Tibial artery (tissue), 4 donors: ENCODE results near the gene RANGRF.
A peak's percentile ranks its signal among the peaks of the same experiment; 100 is the strongest.
"Not testable (repeated sequence)": the region's sequence is repeated elsewhere in the genome, so short reads cannot be mapped to it uniquely, and the experiment has no call there.

Source experiments
- DNase-seq, 2 donors: peaks; one replicate each; pipeline ENCODE4 v3.0.0-alpha.2; 2019
- H3K27ac ChIP-seq, 2 donors: fragments of 200-600 bp; sonication (generic) in 1 of 2; 1 replicate in 1 of 2; 2 replicates in 1 of 2; pipeline ENCODE4 v1.5.1; 2018 to 2019; ENCODE audit warnings: mild to moderate bottlenecking in 1 of 2
- H3K27me3 ChIP-seq, 2 donors: fragments of 200-600 bp; sonication (generic) in 1 of 2; one replicate each; pipeline versions ENCODE4 v1.5.1 to v1.6.0; 2016 to 2019
- H3K36me3 ChIP-seq, 3 donors: fragments of 200-600 bp; sonication (generic) in 2 of 3; one replicate each; pipeline ENCODE4 v1.5.1; 2016 to 2019; ENCODE audit warnings: mild to moderate bottlenecking in 2 of 3
- H3K4me1 ChIP-seq, 4 donors: fragments of 200-600 bp; sonication (generic) in 2 of 4; 1 replicate in 3 of 4; 2 replicates in 1 of 4; pipeline ENCODE4 v1.5.1; 2016 to 2019
- H3K4me3 ChIP-seq, 2 donors: fragments of 200-600 bp; sonication (generic) in 1 of 2; 1 replicate in 1 of 2; 2 replicates in 1 of 2; pipeline ENCODE4 v1.5.1; 2018 to 2019; ENCODE audit warnings: mild to moderate bottlenecking in 2 of 2
- H3K9me3 ChIP-seq, 3 donors: fragments of 200-600 bp; sonication (generic) in 1 of 3; one replicate each; pipeline ENCODE4 v1.5.1; 2016 to 2019
- intact Hi-C: fragments of 100-400 bp; cut with DNase I; formaldehyde crosslinking; loops from one replicate; pipeline ENCODE4 v1.15.0; 2023; ENCODE audit warnings: low total_unique reads
- TF ChIP-seq, protein P1 (sequence below), 2 experiments: fragments of 200-600 bp in 1 of 2; fragments of 450-650 bp in 1 of 2; IDR thresholded peaks; one replicate each; pipeline ENCODE4 v1.5.1; 2017 to 2019; ENCODE audit warnings: antibody characterized with exemption in 2 of 2, mild to moderate bottlenecking in 1 of 2, moderate library complexity in 1 of 2

The RANGRF gene

DNA sequence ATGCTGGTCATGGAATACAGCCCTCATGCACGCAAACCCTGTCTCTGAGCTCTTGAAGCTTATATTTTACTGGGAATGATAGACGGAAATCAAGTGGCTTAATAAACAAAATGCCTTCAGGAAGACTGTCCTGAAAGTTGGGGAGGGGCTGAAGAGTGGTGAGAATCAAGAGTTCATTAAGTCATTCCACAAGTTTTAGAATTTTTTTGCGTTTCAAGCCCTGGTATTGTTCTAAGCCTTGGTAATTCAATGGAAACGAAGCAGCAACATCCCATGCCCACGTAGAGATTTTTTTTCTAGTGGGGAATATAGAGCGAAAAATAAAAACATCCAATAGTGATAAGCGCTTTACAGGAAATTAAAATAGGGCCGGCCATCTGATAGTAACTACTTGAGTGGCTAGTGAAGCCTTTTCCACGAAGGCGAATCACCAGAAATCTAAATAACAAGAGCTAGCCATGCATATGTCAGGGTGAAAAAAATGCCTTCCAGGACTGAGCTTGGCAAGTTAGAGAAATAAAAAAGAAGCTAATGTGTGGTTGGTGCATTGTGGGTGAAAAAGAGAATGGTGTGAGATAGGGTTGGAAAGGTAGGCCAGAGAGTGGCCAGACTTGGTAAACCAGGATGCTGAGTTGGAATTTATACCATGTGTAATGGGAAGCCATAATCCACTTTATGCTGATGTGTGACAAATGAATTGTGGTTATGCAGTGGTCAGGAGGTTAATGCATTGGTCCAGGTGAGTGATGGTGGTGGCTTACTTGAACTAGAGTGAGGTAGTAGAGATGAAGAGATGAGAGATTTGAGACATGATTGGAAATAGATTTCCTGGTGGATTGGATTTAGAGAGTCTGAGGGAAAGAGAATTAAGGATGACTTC is 38.6 kb upstream of the RANGRF start:
- peaks cover 0 to 18% (median 10%) of the 10 kb centered on the region in 4 donors for H3K4me1 ChIP-seq
- H3K36me3 ChIP-seq: peaks cover 0 to 16% (median 12%) of the 10 kb centered on the region in 3 donors
- no peak for DNase-seq
- no peaks in the 10 kb centered on the region for H3K27me3 ChIP-seq
- no peaks in the 10 kb centered on the region for H3K9me3 ChIP-seq
- intact Hi-C loops: loop anchor here (5.0 kb wide), 1 partner anchor 42 kb away; no protein-coding TSS in a partner anchor
- H3K27ac ChIP-seq: peak overlapping the region; percentile 95 to 96
- peak overlapping the region; percentile 62 to 86 for H3K4me3 ChIP-seq
- TF ChIP-seq, protein P1, sequence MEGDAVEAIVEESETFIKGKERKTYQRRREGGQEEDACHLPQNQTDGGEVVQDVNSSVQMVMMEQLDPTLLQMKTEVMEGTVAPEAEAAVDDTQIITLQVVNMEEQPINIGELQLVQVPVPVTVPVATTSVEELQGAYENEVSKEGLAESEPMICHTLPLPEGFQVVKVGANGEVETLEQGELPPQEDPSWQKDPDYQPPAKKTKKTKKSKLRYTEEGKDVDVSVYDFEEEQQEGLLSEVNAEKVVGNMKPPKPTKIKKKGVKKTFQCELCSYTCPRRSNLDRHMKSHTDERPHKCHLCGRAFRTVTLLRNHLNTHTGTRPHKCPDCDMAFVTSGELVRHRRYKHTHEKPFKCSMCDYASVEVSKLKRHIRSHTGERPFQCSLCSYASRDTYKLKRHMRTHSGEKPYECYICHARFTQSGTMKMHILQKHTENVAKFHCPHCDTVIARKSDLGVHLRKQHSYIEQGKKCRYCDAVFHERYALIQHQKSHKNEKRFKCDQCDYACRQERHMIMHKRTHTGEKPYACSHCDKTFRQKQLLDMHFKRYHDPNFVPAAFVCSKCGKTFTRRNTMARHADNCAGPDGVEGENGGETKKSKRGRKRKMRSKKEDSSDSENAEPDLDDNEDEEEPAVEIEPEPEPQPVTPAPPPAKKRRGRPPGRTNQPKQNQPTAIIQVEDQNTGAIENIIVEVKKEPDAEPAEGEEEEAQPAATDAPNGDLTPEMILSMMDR (IDR thresholded peaks at IDR 0.05): no peak

DNA sequence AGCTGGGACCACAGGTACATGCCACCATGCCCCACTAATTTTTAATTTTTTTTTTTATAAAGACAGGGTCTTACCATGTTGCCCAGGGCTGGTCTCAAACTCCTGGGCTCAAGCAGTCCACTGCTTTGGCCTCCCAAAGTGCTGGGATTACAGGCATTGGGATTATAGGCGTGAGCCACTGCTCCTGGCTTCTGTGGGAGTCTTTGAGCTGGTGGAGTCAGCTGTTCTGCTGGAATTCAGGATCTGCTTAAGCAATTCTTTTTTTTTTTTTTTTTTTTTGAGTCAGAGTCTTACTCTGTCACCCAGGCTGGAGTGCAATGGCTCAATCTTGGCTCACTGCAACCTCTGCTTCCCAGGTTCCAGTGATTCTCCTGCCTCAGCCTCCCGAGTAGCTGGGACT is 37.1 kb upstream of the RANGRF start:
- DNase-seq, H3K27me3 ChIP-seq, H3K27ac ChIP-seq, intact Hi-C loops, H3K9me3 ChIP-seq, H3K4me3 ChIP-seq: not testable (repeated sequence)
- peaks cover 0 to 15% (median 8%) of the 10 kb centered on the region in 4 donors for H3K4me1 ChIP-seq
- H3K36me3 ChIP-seq: peaks cover 0 to 28% (median 22%) of the 10 kb centered on the region in 3 donors

DNA sequence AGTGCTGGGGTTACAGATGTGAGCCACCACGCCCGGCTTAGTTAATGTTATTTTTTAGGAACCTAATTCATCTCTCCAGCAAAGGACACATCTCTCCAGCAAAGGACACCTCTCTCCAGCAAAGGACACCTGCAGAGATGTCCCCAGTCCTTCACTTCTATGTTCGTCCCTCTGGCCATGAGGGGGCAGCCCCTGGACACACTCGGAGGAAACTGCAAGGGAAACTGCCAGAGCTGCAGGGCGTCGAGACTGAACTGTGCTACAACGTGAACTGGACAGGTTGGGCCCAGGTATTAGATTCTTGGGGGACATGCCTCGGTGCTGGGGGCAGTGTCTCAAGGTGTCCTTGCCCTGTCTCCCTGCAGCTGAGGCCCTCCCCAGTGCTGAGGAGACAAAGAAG is 34.7 kb upstream of the RANGRF start:
- Histone ChIP-seq H3K9me3 (no peaks in the 10 kb centered on the region), H3K4me1 (peaks cover 0 to 7% (median 6%) of the 10 kb centered on the region in 4 donors), H3K4me3 (no peak overlapping the region), H3K36me3 (peaks cover 7 to 52% (median 46%) of the 10 kb centered on the region in 3 donors), H3K27me3 (no peaks in the 10 kb centered on the region), H3K27ac (no peak overlapping the region)
- TF ChIP-seq, protein P1 (IDR thresholded peaks at IDR 0.05): no peak
- intact Hi-C loops: no loop called here
- DNase-seq: no peak

DNA sequence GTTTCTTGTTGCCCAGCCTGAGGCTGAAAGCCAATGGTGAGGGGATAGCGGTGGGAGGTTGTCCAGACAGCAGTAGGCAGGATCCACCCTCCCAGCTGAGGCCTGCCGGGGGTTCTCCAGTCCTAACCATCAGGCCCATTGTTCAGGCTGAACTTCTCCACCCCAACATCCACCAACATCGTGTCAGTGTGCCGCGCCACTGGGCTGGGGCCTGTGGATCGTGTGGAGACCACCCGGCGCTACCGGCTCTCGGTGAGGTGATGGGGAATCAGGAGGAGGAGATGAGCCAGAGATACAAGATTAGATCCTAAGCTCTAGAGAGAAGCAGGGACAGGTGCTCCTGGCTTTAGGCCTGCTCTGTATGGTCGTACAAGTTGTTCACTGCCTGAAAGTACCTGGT is 33.6 kb upstream of the RANGRF start:
- no peak for DNase-seq
- peaks cover 7 to 62% (median 47%) of the 10 kb centered on the region in 3 donors for H3K36me3 ChIP-seq
- H3K9me3 ChIP-seq: no peaks in the 10 kb centered on the region
- no peaks in the 10 kb centered on the region for H3K27me3 ChIP-seq
- intact Hi-C loops: no loop called here
- no peak overlapping the region for H3K4me3 ChIP-seq
- TF ChIP-seq, protein P1 (IDR thresholded peaks at IDR 0.05): no peak
- H3K27ac ChIP-seq: no peak overlapping the region
- peaks cover 0 to 2% (median under 1%) of the 10 kb centered on the region in 4 donors for H3K4me1 ChIP-seq

DNA sequence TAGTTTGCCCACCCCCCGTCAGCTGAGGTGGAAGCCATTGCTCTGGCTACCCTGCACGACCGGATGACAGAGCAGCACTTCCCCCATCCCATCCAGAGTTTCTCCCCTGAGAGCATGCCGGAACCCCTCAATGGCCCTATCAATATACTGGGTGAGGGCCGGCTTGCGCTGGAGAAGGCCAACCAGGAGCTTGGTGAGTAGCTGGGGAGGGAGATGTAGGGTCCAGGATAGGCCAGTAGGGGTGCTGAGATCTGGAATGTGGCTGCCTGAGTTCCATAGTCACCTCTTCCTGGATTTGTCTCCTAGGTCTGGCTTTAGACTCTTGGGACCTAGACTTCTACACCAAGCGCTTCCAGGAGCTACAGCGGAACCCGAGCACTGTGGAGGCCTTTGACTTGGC is 33.0 kb upstream of the RANGRF start:
- intact Hi-C loops: no loop called here
- H3K4me1 ChIP-seq: no peaks in the 10 kb centered on the region
- H3K36me3 ChIP-seq: peaks cover 8 to 64% (median 51%) of the 10 kb centered on the region in 3 donors
- TF ChIP-seq, protein P1 (IDR thresholded peaks at IDR 0.05): no peak
- H3K9me3 ChIP-seq: no peaks in the 10 kb centered on the region
- H3K27ac ChIP-seq: no peak overlapping the region
- H3K27me3 ChIP-seq: no peaks in the 10 kb centered on the region
- no peak overlapping the region for H3K4me3 ChIP-seq
- DNase-seq: no peak

DNA sequence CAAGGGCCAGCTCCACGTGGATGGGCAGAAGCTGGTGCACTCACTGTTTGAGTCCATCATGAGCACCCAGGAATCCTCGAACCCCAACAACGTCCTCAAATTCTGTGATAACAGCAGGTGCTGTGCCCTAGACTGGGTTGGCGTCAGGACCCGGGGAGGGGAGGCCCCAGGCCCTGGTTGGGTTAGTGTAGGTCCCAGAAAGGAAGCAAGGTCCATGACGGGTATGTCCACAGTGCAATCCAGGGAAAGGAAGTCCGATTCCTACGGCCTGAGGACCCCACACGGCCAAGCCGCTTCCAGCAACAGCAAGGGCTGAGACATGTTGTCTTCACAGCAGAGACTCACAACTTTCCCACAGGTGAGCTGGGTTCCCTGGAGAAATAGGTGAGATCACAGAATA is 32.2 kb upstream of the RANGRF start:
- no peaks in the 10 kb centered on the region for H3K27me3 ChIP-seq
- intact Hi-C loops: no loop called here
- H3K9me3 ChIP-seq: no peaks in the 10 kb centered on the region
- no peaks in the 10 kb centered on the region for H3K4me1 ChIP-seq
- H3K36me3 ChIP-seq: peaks cover 12 to 72% (median 59%) of the 10 kb centered on the region in 3 donors
- H3K4me3 ChIP-seq: no peak overlapping the region
- TF ChIP-seq, protein P1 (IDR thresholded peaks at IDR 0.05): no peak
- no peak overlapping the region for H3K27ac ChIP-seq
- no peak for DNase-seq
